Activated T-helper 9 cell treated with anti-CD3 and anti-CD28 coated beads, Interleukin-2, amount 50 U/mL, for 16 hours (primary cell): Measurements from ENCODE around the gene HCFC1.

Experiments used
- DNase-seq: peaks from one replicate; pipeline ENCODE4 v3.0.0-alpha.2; 2020; ENCODE audit warnings: low read depth

The HCFC1 gene

GRCh38 chrX:153973127-153974002 is 1.7 kb upstream of the HCFC1 start:
- DNase-seq, result no peak

- DNase-seq, result peak; percentile 88
Measured at GRCh38 chrX:153972368-153973126, 929 bp upstream of the HCFC1 start, which contains the start of gene TMEM187. TMEM187 (plus strand) TSS chrX:153972754; CDS start chrX:153982063, 9,309 bp downstream.

- DNase-seq, result peak; percentile 89
Measured at GRCh38 chrX:153971124-153971449, 531 bp downstream of the HCFC1 start.

- DNase-seq, result no peak
Measured at GRCh38 chrX:153970357-153971123, 1.1 kb downstream of the HCFC1 start.

- no peak for DNase-seq
Measured at GRCh38 chrX:153969904-153970356, 1.7 kb downstream of the HCFC1 start.

GRCh38 chrX:153969125-153969903 is 2.3 kb downstream of the HCFC1 start:
- DNase-seq, result no peak

- no peak for DNase-seq
Measured at GRCh38 chrX:153968754-153969124, 2.9 kb downstream of the HCFC1 start.

- DNase-seq, result no peak
Measured at GRCh38 chrX:153968255-153968654, 3.4 kb downstream of the HCFC1 start.

- DNase-seq, result no peak
Measured at GRCh38 chrX:153967536-153968224, 3.9 kb downstream of the HCFC1 start.

GRCh38 chrX:153966841-153967535 is 4.6 kb downstream of the HCFC1 start:
- no peak for DNase-seq

- no peak for DNase-seq
Measured at GRCh38 chrX:153966283-153966688, 5.3 kb downstream of the HCFC1 start.

- DNase-seq, result no peak
Measured at GRCh38 chrX:153965406-153965805, 6.2 kb downstream of the HCFC1 start.

GRCh38 chrX:153964105-153964504 is 7.5 kb downstream of the HCFC1 start:
- no peak for DNase-seq

GRCh38 chrX:153963546-153963945 is 8.1 kb downstream of the HCFC1 start:
- no peak for DNase-seq

- no peak for DNase-seq
Measured at GRCh38 chrX:153961292-153961691, 10.3 kb downstream of the HCFC1 start.

- DNase-seq, result no peak
Measured at GRCh38 chrX:153960786-153961185, 10.8 kb downstream of the HCFC1 start.

GRCh38 chrX:153960077-153960476 is 11.5 kb downstream of the HCFC1 start:
- DNase-seq, result no peak

- no peak for DNase-seq
Measured at GRCh38 chrX:153959649-153960048, 12.0 kb downstream of the HCFC1 start.

- no peak for DNase-seq
Measured at GRCh38 chrX:153958605-153959004, 13.0 kb downstream of the HCFC1 start.

- no peak for DNase-seq
Measured at GRCh38 chrX:153957224-153957623, 14.4 kb downstream of the HCFC1 start.
